HepG2 (cell line): ENCODE data around the gene GRAMD1B. TPM values are rescaled to one million over a fixed set of nuclear protein-coding genes. Genes with fewer than 3 reads are reported as not detected.

Experiments
- ATAC-seq: fragments of 200-7000 bp; cut with Tn5 transposase; 3 replicates; pipeline ENCODE4 v1.9.1; 2020; ENCODE audit warnings: mild to moderate bottlenecking, moderate library complexity
- BruUV-seq: library from RNA; stranded (reverse); fragments of 400-500 nt; replicated peaks from 2 replicates; lab custom pipeline; 2021; lab: Mats Ljungman, UMichigan
- CTCF ChIA-PET: fragments of 300-600 bp; formaldehyde crosslinking; extraction: SDS; loops from one replicate; lab custom pipeline; 2021; ENCODE audit warnings: low total read pairs, inconsistent platforms, low intra/inter-chr PET ratio; lab: Yijun Ruan, JAX
- POLR2A ChIA-PET: fragments of 350-600 bp; sonication (Branson Sonifier 250); formaldehyde crosslinking; loops from one replicate; lab custom pipeline; 2020; ENCODE audit warnings: antibody characterized with exemption, inconsistent platforms; lab: Yijun Ruan, JAX
- DNase-seq: peaks from one replicate; pipeline ENCODE4 v3.0.0-alpha.2; 2015; ENCODE audit warnings: low spot score
- FAIRE-seq: peaks from 3 replicates; lab custom pipeline; 2011; peaks lifted over from hg19 to GRCh38; lab: Jason Lieb, UNC
- H2AFZ ChIP-seq: one replicate; pipeline ENCODE4 v1.6.1; 2011; ENCODE audit warnings: low read length, inconsistent platforms
- H3K27ac ChIP-seq: fragments of 300-600 bp; 3 replicates; pipeline ENCODE4 v1.8.0; 2011; ENCODE audit warnings: mixed run types, mild to moderate bottlenecking, mixed read lengths, low read length, inconsistent platforms; ENCODE audit not compliant: insufficient read depth; ENCODE audit errors: extremely low read length
- H3K27me3 ChIP-seq, 2 experiments: fragments of 200-600 bp in 1 of 2; 2 replicates in 1 of 2; 3 replicates in 1 of 2; pipeline versions ENCODE4 v1.6.0 to v1.8.0; 2011; ENCODE audit warnings: low read length in 2 of 2, mild to moderate bottlenecking in 2 of 2, moderate library complexity in 2 of 2, inconsistent platforms in 1 of 2; ENCODE audit not compliant: insufficient read depth in 2 of 2, control insufficient read depth in 1 of 2
- H3K36me3 ChIP-seq, 2 experiments: fragments of 200-600 bp in 1 of 2; replicated peaks in 1 of 2; 2 replicates in 1 of 2; 3 replicates in 1 of 2; pipeline versions ENCODE4 v1.5.1 to v1.8.0; 2011; ENCODE audit warnings: low read length in 2 of 2, inconsistent platforms in 1 of 2; ENCODE audit not compliant: insufficient read depth in 2 of 2, control insufficient read depth in 1 of 2
- H3K4me1 ChIP-seq: 2 replicates; pipeline ENCODE4 v1.5.1; 2012; ENCODE audit warnings: low read length, inconsistent platforms; ENCODE audit not compliant: insufficient read depth
- H3K4me2 ChIP-seq: 2 replicates; pipeline ENCODE4 v1.6.0; 2011; ENCODE audit warnings: low read depth, low read length, inconsistent platforms
- H3K4me3 ChIP-seq, 3 experiments: fragments of 200-600 bp in 1 of 3; sonication (generic), shearing (Covaris generic) in 1 of 3; replicated peaks in 1 of 3; 2 replicates each; pipeline ENCODE4 v1.5.1; 2011 to 2016; ENCODE audit warnings: low read length in 3 of 3, inconsistent platforms in 2 of 3, low read depth in 2 of 3, mild to moderate bottlenecking in 2 of 3, control low read depth in 1 of 3, mixed read lengths in 1 of 3; ENCODE audit not compliant: insufficient read depth in 1 of 3
- H3K79me2 ChIP-seq: one replicate; pipeline ENCODE4 v1.6.1; 2011; ENCODE audit warnings: low read length, inconsistent platforms; ENCODE audit not compliant: insufficient read depth
- H3K9ac ChIP-seq: 2 replicates; pipeline ENCODE4 v1.6.0; 2011; ENCODE audit warnings: mild to moderate bottlenecking, low read depth, low read length, inconsistent platforms; ENCODE audit not compliant: insufficient read depth
- H3K9me3 ChIP-seq: 2 replicates; pipeline ENCODE4 v1.5.1; 2012; ENCODE audit warnings: mild to moderate bottlenecking, low read length
- H4K20me1 ChIP-seq: 2 replicates; pipeline ENCODE4 v1.6.0; 2011; ENCODE audit warnings: inconsistent platforms, mild to moderate bottlenecking, low read length, moderate library complexity; ENCODE audit not compliant: insufficient read depth
- IRF9 ChIP-seq: sonication (generic); formaldehyde crosslinking; IDR thresholded peaks from 2 replicates; pipeline ENCODE4 v1.8.0; 2022; ENCODE audit warnings: missing genetic modification reagents, mild to moderate bottlenecking, borderline replicate concordance
- NFKBIZ ChIP-seq: IDR thresholded peaks from 2 replicates; pipeline ENCODE4 v1.6.1; 2018; ENCODE audit warnings: missing genetic modification reagents, missing compliant biosample characterization
- SP2 ChIP-seq: sonication (generic); formaldehyde crosslinking; IDR thresholded peaks from 2 replicates; pipeline ENCODE4 v1.5.1; 2020; ENCODE audit warnings: mild to moderate bottlenecking, missing genetic modification reagents
- ZNF12 ChIP-seq: sonication (generic); formaldehyde crosslinking; IDR thresholded peaks from 2 replicates; pipeline ENCODE4 v1.5.0; 2020; ENCODE audit warnings: missing genetic modification reagents
- ZNF839 ChIP-seq: sonication (generic); formaldehyde crosslinking; IDR thresholded peaks from 2 replicates; pipeline ENCODE4 v1.4.0; 2020; ENCODE audit warnings: missing genetic modification reagents, mild to moderate bottlenecking, borderline replicate concordance
- ZSCAN25 ChIP-seq: sonication (generic); formaldehyde crosslinking; IDR thresholded peaks from 2 replicates; pipeline ENCODE4 v1.8.0; 2022; ENCODE audit warnings: mild to moderate bottlenecking, missing genetic modification reagents
- WGBS: methylation state at CpG from one replicate; pipeline ENCODE4 v1.1.6; 2017; ENCODE audit warnings: low lambda C conversion rate; 5-methylcytosine and 5-hydroxymethylcytosine counted together
- in situ Hi-C: cut with HindIII; loops from 2 replicates; pipeline ENCODE4 v1.10.0; 2017; ENCODE audit warnings: low pct_unique_long_range_greater_than_20kb; ENCODE audit not compliant: extremely low pct_ligation_motif_present
- intact Hi-C: fragments of 100-400 bp; cut with micrococcal nuclease; formaldehyde crosslinking; loops from one replicate; pipeline ENCODE4 v1.10.0; 2022; ENCODE audit not compliant: unreplicated experiment
- polyA plus RNA-seq, 8 experiments: library from polyadenylated mRNA; depleted of rRNA in 3 of 8; stranded (reverse) in 7 of 8; unstranded in 1 of 8; fragments of >200 nt; fragmentation: Illumina TruSeq in 4 of 8; extraction: Trizol in 4 of 8; gene quantifications; 2 replicates each; pipeline versions ENCODE4 v1.2.1 to v1.2.3, GENCODE V29; 2011 to 2016; ENCODE audit warnings: low read depth in 4 of 8, missing spikeins in 1 of 8, mixed read lengths in 1 of 8; ENCODE audit not compliant: insufficient read depth in 1 of 8
- total RNA-seq, 5 experiments: library from RNA; depleted of rRNA; stranded (reverse); fragments of >200 nt; fragmentation: Illumina TruSeq; extraction: Trizol; gene quantifications; 2 replicates each; pipeline ENCODE4 v1.2.3, GENCODE V29; 2016; ENCODE audit warnings: low read depth in 1 of 5

Gene GRAMD1B
- total and polyA plus RNA-seq, 2 of the 13 experiments (the other 11 are each of a cell fraction or from before 2014, with no cell fraction given): 0.12 TPM; not detected in 1

GRCh38 chr11:123434262-123434661 is 4.2 kb downstream of the GRAMD1B start:
- WGBS: 25% methylated on average over 7 of the region's 7 CpGs
- no peak overlapping the region for H3K4me2 ChIP-seq
- H3K79me2 ChIP-seq: no peaks in the 10 kb centered on the region
- intact Hi-C loops: no loop called here
- ChIA-PET CTCF (no interaction called here), POLR2A (no interaction called here)
- no peaks in the 10 kb centered on the region for H3K4me1 ChIP-seq
- FAIRE-seq: no peak
- H3K27ac ChIP-seq: no peak overlapping the region
- H3K36me3 ChIP-seq: no peaks in the 10 kb centered on the region
- no peak for DNase-seq
- no peaks in the 10 kb centered on the region for H4K20me1 ChIP-seq
- in situ Hi-C loops: no loop called here
- H3K9ac ChIP-seq: no peak overlapping the region
- H2AFZ ChIP-seq: no peak overlapping the region
- H3K4me3 ChIP-seq: no peak overlapping the region
- H3K27me3 ChIP-seq: peaks cover 6 to 26% of the 10 kb centered on the region in 2 experiments
- ATAC-seq: no peak
- H3K9me3 ChIP-seq: no peaks in the 10 kb centered on the region
- BruUV-seq: no TSS peak
- TF ChIP-seq ZNF839 (CRISPR knock-in tag): no peak
- TF ChIP-seq IRF9 (CRISPR knock-in tag): no peak
- TF ChIP-seq ZNF12 (CRISPR knock-in tag): no peak
- TF ChIP-seq SP2 (CRISPR knock-in tag): no peak
- TF ChIP-seq NFKBIZ (CRISPR knock-in tag): no peak
- TF ChIP-seq, all 625 proteins: peak for 0

GRCh38 chr11:123434911-123435310 is 4.8 kb downstream of the GRAMD1B start:
- Histone ChIP-seq H3K79me2 (no peaks in the 10 kb centered on the region), H3K4me3 (no peak overlapping the region), H3K9me3 (no peaks in the 10 kb centered on the region), H3K27ac (no peak overlapping the region), H3K27me3 (peaks cover 2 to 20% of the 10 kb centered on the region in 2 experiments; a peak in 3 of 5 replicates), H3K4me2 (no peak overlapping the region), H3K36me3 (no peaks in the 10 kb centered on the region), H3K9ac (no peak overlapping the region), H2AFZ (no peak overlapping the region), H3K4me1 (no peaks in the 10 kb centered on the region), H4K20me1 (no peaks in the 10 kb centered on the region)
- DNase-seq (no peak), FAIRE-seq (no peak), ATAC-seq (no peak)
- WGBS: 17% methylated on average over 3 of the region's 3 CpGs
- CTCF ChIA-PET: no interaction called here
- no TSS peak for BruUV-seq
- intact Hi-C loops (no loop called here), in situ Hi-C loops (no loop called here)
- TF ChIP-seq ZSCAN25 (CRISPR knock-in tag): no peak
- POLR2A ChIA-PET: no interaction called here
